Measurements from ENCODE around the gene FUT9. TPM values are rescaled to one million over a fixed set of nuclear protein-coding genes. Genes with fewer than 3 reads are reported as not detected.

The FUT9 gene
- total and polyA plus RNA-seq, 2 of the 8 experiments (the other 6 are each of a cell fraction or from before 2014, with no cell fraction given) = 0.85 to 4.9 TPM

DNA sequence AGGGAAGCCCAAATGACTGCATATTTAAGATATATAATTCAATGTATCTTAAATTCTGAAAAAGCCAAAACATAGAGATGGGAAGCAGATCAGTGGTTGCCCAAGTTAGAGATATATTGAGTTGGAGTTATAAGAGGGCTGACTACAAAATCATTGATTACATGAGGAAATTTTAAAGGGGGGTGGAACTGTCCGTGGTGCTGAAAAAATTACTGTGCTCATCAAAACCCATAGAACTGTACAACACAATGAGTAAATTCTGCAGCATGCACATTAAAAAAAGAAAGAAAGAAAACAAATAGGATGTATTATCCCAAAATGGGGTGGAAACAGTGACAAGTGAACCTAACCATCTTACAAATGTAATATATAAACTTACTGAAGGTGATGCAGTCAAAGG is 100.9 kb downstream of the FUT9 start:
- no peak overlapping the region for H2AFZ ChIP-seq (ENCODE audit: low read length)
- H4K8ac ChIP-seq (ENCODE audit: extremely low read depth, insufficient read depth, low read length) = no peak overlapping the region
- H3K18ac ChIP-seq (ENCODE audit: extremely low read depth, low read length) = no peak overlapping the region
- TF ChIP-seq SIRT6 (IDR thresholded peaks at IDR 0.05; ENCODE audit: low read length) = no peak
- TF ChIP-seq KDM5A (IDR thresholded peaks at IDR 0.05; ENCODE audit: low read length) = no peak
- TF ChIP-seq JUN (IDR thresholded peaks at IDR 0.05; ENCODE audit: low read depth, low read length) = no peak
- TF ChIP-seq SP4 (IDR thresholded peaks at IDR 0.05; ENCODE audit: low read length) = no peak
- no peak for TF ChIP-seq BRCA1 (IDR thresholded peaks at IDR 0.05; ENCODE audit: low read depth, low read length)
- H3K4me2 ChIP-seq (ENCODE audit: insufficient read depth in 1 of 2, low read depth in 2 of 2, low read length in 2 of 2) = no peak overlapping the region
- no peak overlapping the region for H2BK5ac ChIP-seq (ENCODE audit: low read depth, low read length)
- no peak overlapping the region for H3K27ac ChIP-seq (ENCODE audit: low read depth, low read length)
- H3K27me3 ChIP-seq (replicated peaks in 1 of 4; ENCODE audit: control insufficient read depth in 3 of 4, extremely low read depth in 1 of 4, insufficient read depth in 3 of 4, low read length in 3 of 4) = no peaks in the 10 kb centered on the region
- DNase-seq (ENCODE audit: low read depth in 1 of 2, low spot score in 2 of 2) (no peak), FAIRE-seq (no peak)
- no peak overlapping the region for H2BK12ac ChIP-seq (ENCODE audit: low read depth, low read length)
- H3K4me1 ChIP-seq (replicated peaks in 1 of 4; ENCODE audit: control insufficient read depth in 3 of 4, insufficient read depth in 4 of 4, low read length in 3 of 4) = no peaks in the 10 kb centered on the region
- H3K56ac ChIP-seq (replicated peaks; ENCODE audit: insufficient read length, low read depth, low read length) = no peak overlapping the region
- H3K23ac ChIP-seq (ENCODE audit: insufficient read length) = no peak overlapping the region
- WGBS, 2 experiments (ENCODE audit: extremely low coverage in 1 of 2, insufficient coverage in 1 of 2, insufficient read length in 1 of 2, insufficient replicate concordance in 2 of 2, low coverage in 1 of 2, low lambda C conversion rate in 2 of 2, missing lambda C conversion rate in 1 of 2) = 75% methylated on average over 1 of the region's 1 CpG; no CpG with 5 or more reads in 1 of the 2 experiments
- H2BK120ac ChIP-seq (replicated peaks; ENCODE audit: low read depth, low read length) = no peak overlapping the region
- no peak overlapping the region for H3K14ac ChIP-seq (ENCODE audit: insufficient read length)
- no peak overlapping the region for H2BK15ac ChIP-seq (ENCODE audit: low read length)
- no peaks in the 10 kb centered on the region for H3K79me1 ChIP-seq (ENCODE audit: low read depth, low read length)
- no peaks in the 10 kb centered on the region for H3K9me3 ChIP-seq (ENCODE audit: insufficient read depth in 2 of 2, low read depth in 1 of 2, low read length in 1 of 2)
- POLR2A ChIA-PET (ENCODE audit: partially characterized antibody) = no interaction called here
- no peaks in the 10 kb centered on the region for H3K79me2 ChIP-seq (ENCODE audit: control insufficient read depth in 1 of 2, insufficient read depth in 2 of 2, low read length in 2 of 2)
- H3K23me2 ChIP-seq (ENCODE audit: low read depth, low read length) = no peaks in the 10 kb centered on the region
- no peak overlapping the region for H3K4me3 ChIP-seq (ENCODE audit: extremely low read depth in 1 of 4, insufficient read depth in 2 of 4, low read depth in 3 of 4, low read length in 4 of 4)
- CTCF ChIA-PET (ENCODE audit: partially characterized antibody) = no interaction called here
- no peak overlapping the region for H2BK20ac ChIP-seq (ENCODE audit: low read length)
- H4K5ac ChIP-seq (ENCODE audit: insufficient read length, low read depth, low read length) = no peak overlapping the region
- no peak overlapping the region for H2AK5ac ChIP-seq (ENCODE audit: low read depth, low read length)
- no peaks in the 10 kb centered on the region for H3K36me3 ChIP-seq (ENCODE audit: control insufficient read depth in 2 of 4, insufficient read depth in 4 of 4, low read length in 3 of 4)
- H4K91ac ChIP-seq (replicated peaks; ENCODE audit: insufficient read length, low read length) = no peak overlapping the region
- H4K20me1 ChIP-seq (replicated peaks in 1 of 2; ENCODE audit: control insufficient read depth in 1 of 2, insufficient read depth in 2 of 2, low read length in 2 of 2) = no peaks in the 10 kb centered on the region
- H3K9ac ChIP-seq (replicated peaks in 1 of 4; ENCODE audit: extremely low read depth in 1 of 4, low read depth in 3 of 4, low read length in 3 of 4) = no peak overlapping the region
- H3K4ac ChIP-seq (replicated peaks; ENCODE audit: insufficient read length, low read depth, low read length) = no peak overlapping the region
